ENCODE results near the gene TMEM205. TPM values are rescaled to one million over a fixed set of nuclear protein-coding genes. Genes with fewer than 3 reads are reported as not detected.

TMEM205 gene
- total RNA-seq, 5 donors from 2014 or later (not counting 1 experiment from before 2014, with no cell fraction given): 15.6 to 32.9 (median 27.0) TPM

Other genes with a start within 250 kb of the TMEM205 start
- 1 to 10 TPM in 4 of 5 donors, under 1 TPM in 1; 0.95 to 3.6 (median 2.4) TPM for gene SPC24, start 190.5 kb downstream of the TMEM205 start, total RNA-seq
- 1 to 10 TPM in 3 of 5 donors, under 1 TPM in 2; 0.68 to 1.9 (median 1.2) TPM for gene KANK2, start 148.7 kb downstream of the TMEM205 start, total RNA-seq
- gene ANGPTL8, start 106.6 kb downstream of the TMEM205 start, total RNA-seq: not detected
- 1 to 10 TPM in 3 of 5 donors, under 1 TPM in 2; 0.78 to 1.8 (median 1.0) TPM for gene DOCK6, start 83.7 kb downstream of the TMEM205 start, total RNA-seq
- not detected for gene TSPAN16, start 50.1 kb downstream of the TMEM205 start, total RNA-seq
- gene RAB3D, start 6.6 kb downstream of the TMEM205 start, total RNA-seq: 1 to 10 TPM; 4.7 to 9.5 (median 8.8) TPM
- 10 to 100 TPM; 59.7 to 81.8 (median 69.6) TPM for gene CCDC159, start 251 bp upstream of the TMEM205 start, total RNA-seq
- 10 to 100 TPM in 3 of 5 donors, 1 to 10 TPM in 2; 8.6 to 16.2 (median 10.7) TPM for gene PLPPR2, start 9.2 kb upstream of the TMEM205 start, total RNA-seq
- 1 to 10 TPM; 1.6 to 5.5 (median 4.3) TPM for gene SWSAP1, start 28.4 kb upstream of the TMEM205 start, total RNA-seq
- gene EPOR, start 38.0 kb upstream of the TMEM205 start, total RNA-seq: 10 to 100 TPM in 1 of 5 donors, 1 to 10 TPM in 4; 5.9 to 11.0 (median 6.7) TPM
- gene RGL3, start 73.0 kb upstream of the TMEM205 start, total RNA-seq: under 1 TPM in 3 of 5 donors, not detected in 2; 0.22 to 0.72 (median 0.50) TPM
- under 1 TPM in 1 of 5 donors, not detected in 4; 0.20 TPM for gene ODAD3, start 88.9 kb upstream of the TMEM205 start, total RNA-seq
- gene PRKCSH, start 89.4 kb upstream of the TMEM205 start, total RNA-seq: 100 to 1,000 TPM; 248 to 382 (median 334) TPM
- gene ELAVL3, start 134.8 kb upstream of the TMEM205 start, total RNA-seq: under 1 TPM in 1 of 5 donors, not detected in 4; 0.47 TPM
- gene ZNF653, start 159.6 kb upstream of the TMEM205 start, total RNA-seq: 10 to 100 TPM; 12.7 to 24.8 (median 22.2) TPM
- gene ECSIT, start 182.9 kb upstream of the TMEM205 start, total RNA-seq: 10 to 100 TPM; 28.8 to 52.0 (median 48.4) TPM
- gene CNN1, start 192.6 kb upstream of the TMEM205 start, total RNA-seq: under 1 TPM in 3 of 5 donors, not detected in 2; 0.26 to 0.96 (median 0.51) TPM
- gene ELOF1, start 213.0 kb upstream of the TMEM205 start, total RNA-seq: 10 to 100 TPM; 38.3 to 48.2 (median 46.6) TPM
- 10 to 100 TPM; 16.2 to 29.8 (median 18.6) TPM for gene ACP5, start 231.4 kb upstream of the TMEM205 start, total RNA-seq